Activated B cell treated with CpG ODN at 0.5 μM for 24 hours (primary cell): Measurements from ENCODE around the gene PTPRK. TPM values are rescaled to one million over a fixed set of nuclear protein-coding genes. Genes with fewer than 3 reads are reported as not detected.

Source experiments
- ATAC-seq: fragments of 200-7000 bp; cut with Tn5 transposase; one replicate; pipeline ENCODE4 v1.10.0; 2021; ENCODE audit warnings: low read depth, mild to moderate bottlenecking, moderate library complexity
- CTCF ChIA-PET: fragments of 350-600 bp; sonication (Branson Sonifier 250); formaldehyde crosslinking; loops from one replicate; lab custom pipeline; 2021; ENCODE audit warnings: antibody characterized with exemption; lab: Charles Lee
- POLR2A ChIA-PET: fragments of 350-600 bp; sonication (Branson Sonifier 250); formaldehyde crosslinking; loops from one replicate; lab custom pipeline; 2021; ENCODE audit warnings: antibody characterized with exemption; lab: Charles Lee
- DNase-seq: peaks from one replicate; pipeline ENCODE4 v3.0.0; 2022
- H3K27ac Mint-ChIP-seq: one replicate; pipeline ENCODE4 v1.8.0; 2020; ENCODE audit warnings: mixed read lengths
- H3K27me3 Mint-ChIP-seq: one replicate; pipeline ENCODE4 v1.8.0; 2021; ENCODE audit warnings: mixed read lengths
- H3K36me3 Mint-ChIP-seq: one replicate; pipeline ENCODE4 v1.8.0; 2021; ENCODE audit warnings: low read depth, mixed read lengths
- H3K4me1 Mint-ChIP-seq: one replicate; pipeline ENCODE4 v1.8.0; 2021; ENCODE audit warnings: mixed read lengths
- H3K4me3 Mint-ChIP-seq: one replicate; pipeline ENCODE4 v1.8.0; 2020; ENCODE audit warnings: mild to moderate bottlenecking, mixed read lengths
- H3K9me3 Mint-ChIP-seq: one replicate; pipeline ENCODE4 v1.8.0; 2020; ENCODE audit warnings: mixed read lengths
- CTCF ChIP-seq: fragments of 200-600 bp; IDR thresholded peaks from one replicate; pipeline ENCODE4 v1.8.0; 2022; ENCODE audit warnings: antibody characterized with exemption, mild to moderate bottlenecking
- intact Hi-C: fragments of 100-400 bp; cut with micrococcal nuclease; formaldehyde crosslinking; loops from one replicate; pipeline ENCODE4 v1.15.1; 2024
- total RNA-seq: library from RNA; stranded (reverse); gene quantifications from 2 replicates; pipeline ENCODE4 v1.2.3, GENCODE V29; 2022

The PTPRK gene
- total RNA-seq, 1 donor from 2014 or later, result 14.2 TPM

- no peak for TF ChIP-seq CTCF
- ATAC-seq (no peak), DNase-seq (no peak)
- Mint-ChIP-seq H3K9me3 (no peaks in the 10 kb centered on the region), H3K4me1 (peaks cover 5% of the 10 kb centered on the region), H3K36me3 (no peaks in the 10 kb centered on the region), H3K27me3 (peaks cover 14% of the 10 kb centered on the region), H3K27ac (no peak overlapping the region), H3K4me3 (no peak overlapping the region)
- ChIA-PET POLR2A (no interaction called here), CTCF (no interaction called here)
- intact Hi-C loops, result no loop called here
Measured at GRCh38 chr6:128525406-128525805, 5.0 kb upstream of the PTPRK start.

- ChIA-PET CTCF (no interaction called here), POLR2A (no interaction called here)
- no peak for ATAC-seq
- no peaks in the 10 kb centered on the region for H3K9me3 Mint-ChIP-seq
- DNase-seq, result no peak
- H3K4me1 Mint-ChIP-seq, result peaks cover 21% of the 10 kb centered on the region
- peak overlapping the region; percentile 69 for H3K4me3 Mint-ChIP-seq
- no peaks in the 10 kb centered on the region for H3K36me3 Mint-ChIP-seq
- no peak overlapping the region for H3K27ac Mint-ChIP-seq
- H3K27me3 Mint-ChIP-seq, result peaks cover 45% of the 10 kb centered on the region
- intact Hi-C loops, result no loop called here
- TF ChIP-seq CTCF, result no peak
Measured at GRCh38 chr6:128521282-128521632, 858 bp upstream of the PTPRK start.

DNA sequence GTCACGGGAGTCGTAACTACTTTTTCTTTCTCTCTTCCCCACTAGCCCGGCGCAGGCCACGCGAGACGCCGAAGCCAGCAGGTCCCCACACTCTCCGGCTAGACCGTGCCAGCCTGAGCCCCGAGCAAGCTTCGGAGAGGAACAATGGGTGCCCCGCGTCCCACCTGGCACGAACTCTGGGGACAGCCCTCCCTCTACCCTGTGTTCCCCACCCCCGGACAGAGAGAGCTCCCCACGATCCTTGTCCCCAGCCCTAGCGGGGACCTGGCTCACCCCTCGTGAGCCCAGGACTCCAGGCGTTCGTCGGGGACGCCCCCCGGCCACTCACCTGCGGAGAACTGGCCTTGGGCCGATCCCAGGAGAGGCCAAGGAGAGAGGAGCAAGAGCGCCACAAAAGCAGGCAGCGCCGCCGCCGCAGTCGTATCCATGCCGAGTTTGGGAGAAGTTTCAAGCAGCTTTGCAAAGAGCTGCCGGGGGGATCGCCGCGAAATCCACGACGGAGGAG, 416 bp downstream of the PTPRK start:
- ChIA-PET CTCF (no interaction called here), POLR2A (no interaction called here)
- Mint-ChIP-seq H3K4me1 (peaks cover 21% of the 10 kb centered on the region), H3K27ac (no peak overlapping the region), H3K4me3 (peak overlapping the region; percentile 84), H3K27me3 (peaks cover 48% of the 10 kb centered on the region), H3K36me3 (no peaks in the 10 kb centered on the region), H3K9me3 (no peaks in the 10 kb centered on the region)
- intact Hi-C loops, result loop anchor here (5.0 kb wide), 1 partner anchor 783 kb away; no protein-coding TSS in a partner anchor
- no peak for TF ChIP-seq CTCF
- ATAC-seq (peak; percentile 32), DNase-seq (no peak)

DNA sequence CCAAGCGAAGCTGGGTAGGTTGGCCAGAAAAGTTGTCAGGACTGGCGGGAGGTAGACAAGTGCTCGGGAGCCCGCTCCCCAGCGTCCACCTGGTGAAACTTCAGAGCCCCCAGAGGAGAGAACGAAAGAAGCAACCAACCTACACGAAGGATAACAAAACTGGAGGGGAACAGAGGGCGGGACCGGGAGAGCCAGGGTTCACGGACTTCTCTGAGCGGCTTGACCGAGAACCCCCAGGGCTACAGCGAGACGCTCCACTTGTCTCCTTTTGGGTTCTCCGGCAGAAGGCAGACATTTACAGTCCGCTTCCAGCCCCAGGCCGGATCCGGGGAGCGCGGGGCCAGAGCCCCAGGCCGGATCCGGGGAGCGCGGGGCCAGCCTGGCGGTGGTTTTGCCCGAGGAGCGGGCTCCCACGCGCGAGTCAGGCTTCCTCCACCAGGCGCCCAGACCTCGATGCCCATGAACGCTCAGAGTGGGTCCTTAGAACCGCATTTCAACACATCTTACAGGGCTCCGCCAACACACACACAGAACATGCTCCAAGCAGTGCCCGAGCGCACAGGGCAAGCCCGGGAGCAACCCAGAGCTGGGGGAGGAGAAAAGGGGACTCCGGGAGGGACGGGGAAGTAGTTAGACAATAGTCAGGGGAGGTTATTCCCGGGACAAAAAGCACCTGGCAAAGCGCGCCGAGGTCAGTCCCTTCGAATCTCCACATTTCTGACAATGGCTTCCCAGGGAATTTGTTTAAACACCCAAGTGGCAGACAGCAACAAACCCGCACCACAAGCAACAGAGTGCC, 1.1 kb downstream of the PTPRK start:
- Mint-ChIP-seq H3K27ac (no peak overlapping the region), H3K4me1 (peaks cover 21% of the 10 kb centered on the region), H3K36me3 (no peaks in the 10 kb centered on the region), H3K27me3 (peaks cover 47% of the 10 kb centered on the region), H3K9me3 (no peaks in the 10 kb centered on the region), H3K4me3 (peak overlapping the region; percentile 84)
- intact Hi-C loops, result loop anchor here (5.0 kb wide), 1 partner anchor 782 kb away; no protein-coding TSS in a partner anchor
- peak; percentile 38 for ATAC-seq
- ChIA-PET POLR2A (no interaction called here), CTCF (no interaction called here)
- no peak for TF ChIP-seq CTCF
- no peak for DNase-seq

DNA sequence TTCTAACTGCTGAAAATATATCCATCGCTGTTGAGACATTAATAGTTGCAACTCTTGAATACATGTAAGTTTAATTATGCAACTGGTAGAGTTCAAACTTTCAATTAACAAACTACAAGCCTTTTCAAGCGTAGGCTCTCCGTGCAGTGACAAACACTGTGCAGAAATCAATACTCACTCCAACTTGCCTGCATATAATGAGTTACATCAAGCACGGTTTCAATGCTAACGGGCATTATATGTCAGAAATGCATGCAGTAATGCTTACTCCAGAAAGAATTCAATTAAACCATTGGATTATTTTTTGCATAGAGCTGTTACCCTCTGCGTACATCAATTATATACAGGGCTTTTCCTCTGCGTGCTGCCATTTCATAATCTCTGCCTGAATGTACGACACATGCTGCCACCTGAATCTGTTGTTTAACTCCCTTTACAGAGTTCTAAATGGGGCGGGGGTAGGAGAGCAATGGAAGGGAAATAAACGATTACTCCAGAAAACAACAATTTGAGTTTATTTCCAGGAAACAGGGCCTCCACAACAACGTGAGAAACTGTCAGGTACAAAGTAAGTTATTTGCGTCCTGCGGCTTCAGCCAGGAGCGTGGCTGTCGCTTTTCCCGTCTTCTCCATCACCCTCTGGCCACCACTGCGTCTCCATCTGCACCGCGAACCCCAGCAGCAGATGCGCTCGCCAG, 1.8 kb downstream of the PTPRK start:
- Mint-ChIP-seq H3K9me3 (no peaks in the 10 kb centered on the region), H3K4me1 (peaks cover 21% of the 10 kb centered on the region), H3K27ac (no peak overlapping the region), H3K27me3 (peaks cover 46% of the 10 kb centered on the region), H3K4me3 (peak overlapping the region; percentile 61), H3K36me3 (no peaks in the 10 kb centered on the region)
- ATAC-seq (no peak), DNase-seq (no peak)
- TF ChIP-seq CTCF, result no peak
- ChIA-PET POLR2A (no interaction called here), CTCF (no interaction called here)
- intact Hi-C loops, result loop anchor here (5.0 kb wide), 1 partner anchor 781 kb away; no protein-coding TSS in a partner anchor
